Eye (tissue), 1 donor: Measurements from ENCODE around the gene TAT.
A peak's percentile ranks its signal among the peaks of the same experiment; 100 is the strongest.
"Not testable (repeated sequence)": the region's sequence is repeated elsewhere in the genome, so short reads cannot be mapped to it uniquely, and the experiment has no call there.

Experiments used
- DNase-seq: peaks from one replicate; pipeline ENCODE4 v3.0.0-alpha.2; 2015

TAT gene

DNA sequence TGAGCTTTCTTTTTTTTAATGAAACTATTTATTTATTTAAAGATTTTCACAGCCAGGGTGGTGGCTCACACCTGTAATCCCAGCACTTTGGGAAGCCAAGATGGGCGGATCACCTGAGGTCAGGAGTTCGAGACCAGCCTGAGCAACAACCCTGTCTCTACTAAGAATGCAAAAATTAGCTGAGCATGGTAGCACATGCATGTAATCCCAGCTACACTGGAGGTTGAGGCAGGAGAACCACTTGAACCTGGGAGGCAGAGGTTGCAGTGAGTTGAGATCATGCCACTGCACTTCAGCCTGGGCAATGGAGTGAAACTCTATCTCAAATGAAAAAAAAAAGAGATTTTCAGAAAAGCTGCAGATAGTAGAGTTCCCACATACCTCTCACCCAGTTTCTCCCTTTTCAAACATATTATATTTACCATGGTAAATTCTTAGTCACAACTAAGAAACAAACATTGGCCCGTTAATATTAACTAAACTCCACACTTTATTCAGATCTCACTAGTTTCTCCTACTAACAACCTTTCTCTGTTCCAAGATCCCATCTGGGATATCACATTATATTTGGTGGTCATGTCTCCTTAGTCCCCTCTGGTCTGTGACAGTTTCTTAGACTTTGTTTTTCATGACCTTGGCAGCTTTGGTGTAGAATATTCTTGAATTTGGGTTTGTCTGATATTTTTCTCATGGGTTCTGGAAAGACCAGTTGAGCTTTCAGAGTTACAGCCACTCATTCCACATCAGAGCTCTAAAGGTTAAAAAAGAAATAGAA, 7.8 kb upstream of the TAT start:
- no peak for DNase-seq

DNA sequence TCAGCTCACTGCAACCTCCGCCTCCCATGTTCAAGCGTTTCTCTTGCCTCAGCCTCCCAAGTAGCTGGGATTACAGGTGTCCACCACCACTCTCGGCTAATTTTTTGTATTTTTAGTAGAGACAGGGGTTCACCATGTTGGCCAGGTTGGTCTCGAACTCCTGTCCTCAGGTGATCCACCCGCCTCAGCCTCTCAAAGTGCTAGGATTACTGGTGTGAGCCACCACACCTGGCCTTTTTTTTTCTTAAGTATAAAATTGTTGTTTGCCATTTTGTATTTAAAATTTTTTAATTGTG, 5.6 kb upstream of the TAT start:
- not testable (repeated sequence) for DNase-seq

DNA sequence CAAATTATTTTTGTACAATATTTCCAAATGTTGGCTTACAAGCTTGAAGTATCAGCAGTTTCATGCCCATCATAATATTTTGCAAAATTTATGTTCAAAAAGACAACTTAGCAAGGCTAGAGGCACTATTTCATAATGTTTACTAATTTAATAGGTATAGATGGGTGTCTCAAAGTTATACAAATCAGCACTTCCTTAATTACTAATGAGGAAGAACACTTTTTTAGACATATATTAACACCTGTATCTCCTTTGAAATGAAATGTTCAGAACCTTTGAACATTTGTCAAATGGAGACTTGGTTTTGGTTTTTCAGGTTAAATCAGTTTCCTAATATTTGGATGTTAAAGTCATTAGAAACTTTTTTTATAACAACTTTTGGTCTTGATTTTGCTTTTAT, 2.2 kb downstream of the TAT start:
- no peak for DNase-seq

DNA sequence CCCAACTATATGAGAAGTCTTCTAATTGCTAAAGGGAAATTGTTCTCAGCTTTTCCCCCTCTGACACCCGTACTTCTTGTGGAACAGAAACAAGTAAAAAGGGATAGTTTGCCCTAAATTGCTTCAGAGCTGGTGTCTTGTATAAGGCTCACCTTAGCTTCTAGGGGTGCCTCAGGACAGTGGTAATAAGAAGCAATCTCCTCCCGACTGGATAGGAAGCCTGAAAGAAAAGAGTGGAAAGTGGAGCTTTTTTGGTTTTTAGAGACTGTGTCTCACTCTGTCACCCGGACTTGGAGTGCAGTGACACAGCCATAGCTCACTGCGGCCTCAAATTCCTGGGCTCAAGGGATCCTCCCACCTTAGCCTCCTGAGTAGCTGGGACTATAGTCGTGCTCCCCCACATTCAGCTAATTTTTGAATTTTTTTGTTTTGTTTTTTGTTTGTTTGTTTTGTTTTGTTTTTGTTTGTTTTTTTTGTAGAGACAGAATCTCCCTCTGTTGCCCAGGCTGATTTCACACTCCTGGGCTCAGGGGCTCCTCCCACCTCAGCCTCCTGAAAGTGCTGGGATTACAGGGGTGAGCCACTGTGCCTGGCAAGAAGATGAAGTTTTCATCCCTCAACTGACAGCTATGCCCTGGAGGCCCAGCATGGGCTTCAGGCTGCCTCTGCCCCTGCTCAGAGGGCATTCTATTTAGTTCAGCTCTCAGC, 3.4 kb downstream of the TAT start:
- DNase-seq, result no peak

DNA sequence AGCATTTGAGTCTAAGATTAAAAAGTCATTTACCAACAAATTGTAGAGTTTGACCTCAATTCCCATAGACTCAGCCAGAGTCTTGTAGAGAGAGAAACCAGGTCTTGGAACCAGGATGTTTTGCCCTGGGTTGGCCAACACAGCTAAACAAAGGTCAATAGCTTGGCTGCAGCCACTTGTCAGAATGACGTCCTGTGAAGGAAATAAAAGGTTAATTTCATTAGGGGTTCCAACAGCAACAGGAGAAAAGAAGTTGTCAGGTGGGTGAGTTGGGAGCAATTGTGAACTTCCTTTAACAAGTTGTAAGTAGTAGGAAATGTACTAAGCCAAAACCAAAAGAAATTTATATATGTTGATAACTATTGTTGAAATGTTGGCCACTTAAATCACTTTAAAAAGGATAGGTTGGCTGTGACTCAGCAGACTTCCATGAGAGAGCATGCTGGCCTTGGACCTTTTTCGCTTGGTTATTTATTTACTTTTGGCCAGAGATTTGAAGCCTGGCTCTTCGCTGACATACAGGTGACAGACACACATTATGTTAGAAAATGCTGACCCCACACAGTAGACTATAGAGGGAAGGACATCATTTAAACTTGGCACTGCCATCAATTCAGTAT, 4.3 kb downstream of the TAT start:
- DNase-seq, result no peak

DNA sequence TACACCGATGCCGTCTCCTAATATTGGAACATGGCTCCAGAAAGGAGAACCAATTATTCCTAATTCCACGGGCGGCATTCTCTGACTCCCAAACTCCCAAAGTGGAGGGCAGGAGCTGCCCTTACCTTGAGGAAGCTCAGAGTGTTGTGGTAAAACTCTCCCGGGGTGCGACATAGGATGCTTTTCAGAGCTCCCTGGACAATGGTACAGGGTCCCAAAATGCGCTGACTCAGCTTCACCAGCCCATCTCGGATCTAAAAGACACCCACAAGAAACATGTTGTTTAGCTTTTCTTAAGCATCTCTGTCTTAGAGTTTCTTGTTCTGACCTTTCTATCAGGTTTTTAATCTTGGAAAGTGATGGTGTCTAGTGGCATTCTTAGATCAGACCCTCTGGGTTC, 6.7 kb downstream of the TAT start:
- DNase-seq, result no peak

DNA sequence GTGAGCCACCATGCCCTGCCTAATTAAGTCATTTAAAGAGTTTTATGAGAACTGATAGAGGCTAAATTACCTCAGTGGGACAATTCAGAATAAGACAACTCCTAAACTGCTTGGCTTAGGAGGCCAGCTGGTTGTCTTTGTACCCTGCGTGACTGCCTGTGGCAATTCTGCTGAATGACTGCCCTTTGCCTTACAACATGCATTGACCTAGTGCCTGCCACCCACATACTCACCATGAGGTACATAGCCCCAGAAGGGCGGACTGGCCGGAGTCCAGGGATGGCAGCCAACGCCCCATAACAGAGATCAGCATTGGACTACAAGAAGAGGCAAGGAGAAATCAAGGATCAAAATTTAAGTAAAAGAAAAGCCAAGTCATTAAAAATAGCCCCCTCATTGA, 7.3 kb downstream of the TAT start:
- DNase-seq, result no peak

DNA sequence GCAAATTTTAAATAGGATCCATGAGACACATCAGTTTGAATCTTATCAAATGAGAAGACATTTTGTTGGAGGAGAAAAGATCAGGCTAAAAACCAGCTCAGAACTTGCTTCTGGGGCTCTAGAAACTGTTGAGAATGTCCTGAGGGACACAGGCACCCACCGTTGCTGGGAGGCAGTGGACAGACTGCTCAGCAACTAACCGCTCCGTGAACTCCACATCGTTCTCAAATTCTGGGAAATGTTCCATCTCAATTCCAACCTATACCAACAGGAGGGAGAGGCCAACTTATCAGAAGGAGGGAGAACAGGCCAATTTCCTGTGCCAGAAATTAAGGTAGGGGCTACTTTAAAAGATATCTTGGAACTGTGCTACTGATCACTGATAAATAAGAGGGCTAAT, 8.3 kb downstream of the TAT start:
- DNase-seq, result no peak

DNA sequence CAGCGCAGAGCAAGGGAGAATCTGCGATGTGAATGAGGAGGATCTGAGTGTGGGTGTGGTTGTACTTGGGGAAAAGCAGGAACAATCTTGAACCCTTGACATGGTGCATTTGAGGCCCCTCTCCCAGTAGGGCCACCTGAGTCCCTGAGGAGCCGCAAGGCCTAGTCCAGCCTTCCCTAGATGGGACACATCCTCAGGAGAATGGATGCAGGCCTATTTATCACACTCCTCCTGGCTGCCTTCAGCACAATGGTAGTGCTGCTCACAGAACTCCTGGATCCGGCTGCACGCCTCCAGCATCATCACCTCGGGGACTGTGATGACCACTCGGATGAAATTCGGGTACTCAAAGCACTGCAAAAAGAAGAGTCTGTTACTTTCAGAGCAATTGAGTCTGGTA, 9.0 kb downstream of the TAT start:
- DNase-seq, result no peak

DNA sequence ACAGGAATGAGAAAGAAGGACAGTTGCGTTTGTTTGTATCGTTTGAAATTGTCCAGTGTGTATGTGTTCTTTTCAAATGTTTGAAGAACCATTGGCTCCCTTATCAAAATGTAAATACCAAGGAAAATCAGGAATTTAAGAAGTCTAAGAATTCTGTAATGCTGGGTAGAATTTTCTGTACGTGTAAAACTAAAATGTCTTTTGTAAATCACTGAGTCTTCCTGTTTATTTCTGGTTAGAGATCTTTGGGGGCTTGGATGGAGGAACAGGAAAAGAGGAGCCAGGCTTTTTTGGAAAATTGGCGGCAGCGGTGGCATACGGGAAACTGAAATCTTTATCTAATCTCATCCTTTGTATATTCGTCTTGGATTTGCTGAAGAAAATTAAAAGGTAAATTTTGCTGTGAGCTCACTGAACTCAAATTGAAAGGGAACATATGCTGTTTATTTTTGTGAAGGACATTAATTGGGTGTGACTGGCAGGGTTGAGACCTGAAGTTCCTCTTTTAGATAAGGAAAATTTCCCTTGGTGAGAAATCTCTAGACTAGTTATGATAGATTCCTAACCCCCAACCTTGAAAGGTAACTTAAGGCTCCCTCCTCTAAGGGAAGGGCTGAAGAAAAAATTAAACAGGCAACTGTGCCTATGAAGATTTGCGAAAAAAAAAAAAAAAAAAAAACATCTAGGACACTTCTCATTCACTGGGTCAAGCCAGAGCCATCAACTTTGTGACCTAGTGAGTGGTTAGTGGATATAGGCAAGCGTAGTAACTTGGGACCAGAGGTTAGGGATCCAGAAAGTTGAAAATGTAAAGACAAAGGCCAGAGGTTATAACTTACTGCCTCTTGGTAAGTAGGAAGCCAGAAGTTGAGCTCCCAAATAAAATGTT, 10.8 kb downstream of the TAT start:
- no peak for DNase-seq

DNA sequence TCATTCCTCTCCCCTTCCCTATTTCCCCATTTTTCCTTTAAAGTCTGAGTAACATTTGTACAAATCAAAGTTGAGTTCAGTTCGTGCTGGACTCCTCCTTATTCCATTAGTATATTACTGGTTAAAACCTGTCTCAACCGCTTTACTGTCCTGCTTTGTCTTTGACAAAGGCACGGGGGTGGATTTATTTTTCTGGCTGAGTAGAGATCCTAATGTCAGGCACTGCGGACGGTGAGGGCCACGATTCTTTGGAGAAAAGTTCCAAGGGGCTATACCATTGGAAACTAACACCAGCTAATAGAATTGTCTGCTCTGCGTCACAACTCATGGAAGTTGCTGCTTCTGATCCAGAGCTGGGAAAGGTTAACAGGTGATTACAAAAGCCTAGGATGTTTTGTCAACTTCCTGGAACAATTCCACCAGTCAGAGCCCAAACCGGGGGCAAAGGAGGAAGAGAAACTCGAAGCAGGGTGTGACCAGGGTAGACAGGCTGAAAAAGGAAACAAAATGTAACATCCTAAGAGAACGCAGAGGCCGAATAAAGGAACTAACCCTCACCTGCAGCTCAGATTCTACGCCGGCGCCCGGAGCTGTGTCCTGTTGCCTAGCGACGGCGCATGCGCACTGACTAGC, 12.4 kb downstream of the TAT start:
- no peak for DNase-seq

DNA sequence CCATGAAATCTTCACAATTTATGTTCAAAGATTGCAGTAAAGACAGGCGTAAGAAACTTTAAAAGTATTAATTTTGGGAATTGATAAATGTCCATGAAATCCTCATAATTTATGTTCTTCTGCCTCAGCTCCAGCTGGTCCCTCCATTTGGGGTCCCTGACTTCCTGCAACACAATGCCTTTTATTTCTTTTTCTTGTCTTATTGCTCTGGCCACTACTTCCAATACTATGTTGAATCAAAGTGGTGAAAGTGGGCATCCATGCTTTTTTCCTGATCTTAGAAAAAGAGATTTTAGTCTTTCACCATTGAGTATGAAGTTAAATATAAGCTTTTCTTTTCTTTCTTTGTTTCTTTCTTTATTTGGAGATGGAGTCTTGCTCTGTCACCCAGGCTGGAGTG, 14.3 kb downstream of the TAT start:
- DNase-seq, result no peak

DNA sequence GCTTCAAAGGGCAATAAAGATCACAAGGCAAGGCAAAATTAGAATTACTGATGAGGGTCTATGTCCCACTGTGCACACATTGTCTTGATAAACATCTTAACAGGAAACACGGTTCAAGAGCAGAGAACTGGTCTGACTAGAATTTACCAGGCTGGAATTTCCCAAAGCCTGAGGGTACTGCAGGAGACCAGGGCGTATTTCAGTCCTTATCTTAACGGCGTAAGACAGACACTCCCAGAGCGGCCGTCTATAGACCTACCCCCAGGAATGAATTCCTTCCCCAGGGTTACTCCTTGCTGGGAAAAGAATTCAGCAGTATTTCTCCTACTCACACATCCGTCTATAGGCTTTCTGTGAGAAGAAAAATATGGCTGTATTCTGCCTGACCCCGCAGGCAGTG, 15.0 kb downstream of the TAT start:
- not testable (repeated sequence) for DNase-seq

DNA sequence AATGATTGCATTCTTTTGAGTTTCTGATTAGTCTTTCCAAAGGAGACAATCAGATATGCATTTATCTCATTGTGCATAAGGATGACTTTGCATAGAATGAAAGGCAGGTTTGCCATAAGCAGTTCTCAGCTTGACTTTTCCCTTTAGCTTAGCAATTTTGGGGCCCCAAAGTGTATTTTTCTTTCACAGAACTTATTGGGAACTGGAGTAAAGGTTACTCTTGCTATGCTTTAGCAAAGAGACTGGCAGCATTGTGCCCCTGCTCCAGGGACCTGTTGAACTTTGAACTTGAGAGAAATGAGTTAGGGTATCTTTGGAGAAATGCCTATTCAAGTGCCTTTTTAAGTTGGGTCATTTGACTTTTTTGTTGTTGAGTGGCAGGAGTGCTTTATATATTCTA, 17.0 kb downstream of the TAT start:
- DNase-seq, result no peak

DNA sequence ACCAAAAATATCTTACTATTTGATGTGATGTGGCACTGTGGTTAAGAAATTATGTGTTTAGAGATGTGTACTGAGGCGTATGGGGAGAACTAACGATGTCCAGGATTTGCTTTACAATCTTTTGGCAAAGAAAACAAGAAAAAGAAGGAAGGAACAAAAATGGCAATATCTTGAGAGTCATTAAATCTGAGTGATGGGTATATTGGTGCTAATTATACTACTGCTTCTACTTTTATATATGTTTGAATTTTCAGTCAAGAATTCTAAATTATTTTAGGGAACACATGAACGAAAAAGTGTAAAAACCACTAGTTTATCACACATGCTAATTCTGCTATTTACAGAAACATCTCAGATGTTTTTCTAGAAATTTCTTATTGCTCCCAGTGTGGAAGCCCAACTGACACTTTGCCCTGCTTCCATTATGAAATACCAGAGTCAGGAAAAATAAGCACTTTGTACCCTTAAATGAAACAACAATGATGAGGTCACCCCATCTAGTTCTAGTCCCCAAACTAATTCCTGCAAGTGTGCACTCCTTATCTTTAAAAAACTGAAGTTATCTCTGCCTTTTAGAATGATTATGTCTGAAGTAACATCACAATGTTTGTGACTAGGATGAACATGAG, 18.8 kb downstream of the TAT start:
- no peak for DNase-seq

DNA sequence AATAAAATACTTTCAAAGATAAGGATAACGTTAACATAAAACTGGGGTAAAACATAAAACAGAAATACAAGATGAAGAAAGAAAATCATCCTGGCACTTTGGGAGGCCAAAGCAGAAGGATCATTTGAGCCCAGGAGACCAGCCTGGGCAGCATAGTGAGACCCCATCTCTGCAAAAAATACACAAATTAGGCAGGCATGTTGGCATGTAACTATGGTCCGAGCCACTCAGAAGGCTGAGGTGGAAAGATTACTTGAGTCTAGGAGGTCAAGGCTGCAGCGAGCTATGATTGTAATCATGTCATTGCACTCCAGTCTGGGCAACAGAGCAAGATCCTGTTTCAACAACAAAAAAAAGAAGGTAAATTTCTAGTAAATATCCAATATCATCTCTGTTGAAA, 19.6 kb downstream of the TAT start:
- DNase-seq, result no peak

DNA sequence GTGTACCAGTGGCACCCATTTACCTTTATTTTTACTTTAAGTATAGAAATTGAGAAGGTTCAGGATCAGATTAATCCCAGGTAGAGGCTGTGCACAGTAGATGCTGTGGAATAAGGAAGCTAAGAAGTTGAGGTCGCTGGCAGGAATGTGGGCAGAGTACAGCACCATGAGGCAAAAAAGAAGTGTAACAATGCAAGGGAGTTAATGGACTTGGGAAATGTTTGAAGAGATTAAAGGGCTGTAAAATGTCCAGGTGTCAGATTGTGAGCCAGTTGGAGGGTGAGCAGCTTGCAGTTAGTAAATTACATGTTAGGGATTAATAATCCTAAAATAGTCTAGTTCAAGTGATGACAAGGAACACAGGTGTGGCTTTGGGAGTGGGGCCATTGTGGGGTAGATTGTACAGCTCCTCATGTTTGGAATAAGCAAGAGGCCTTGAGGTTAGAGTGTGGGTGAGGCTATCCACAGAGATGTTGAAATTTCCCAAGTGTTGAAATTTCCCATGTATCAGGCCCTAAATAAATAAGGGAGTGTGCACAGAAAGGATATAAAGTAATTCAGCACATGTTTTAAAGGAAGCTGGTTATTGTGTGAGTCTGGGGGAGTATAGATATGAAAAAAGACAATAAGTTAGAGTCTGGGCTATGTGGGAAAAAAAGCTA, 21.5 kb downstream of the TAT start:
- no peak for DNase-seq

DNA sequence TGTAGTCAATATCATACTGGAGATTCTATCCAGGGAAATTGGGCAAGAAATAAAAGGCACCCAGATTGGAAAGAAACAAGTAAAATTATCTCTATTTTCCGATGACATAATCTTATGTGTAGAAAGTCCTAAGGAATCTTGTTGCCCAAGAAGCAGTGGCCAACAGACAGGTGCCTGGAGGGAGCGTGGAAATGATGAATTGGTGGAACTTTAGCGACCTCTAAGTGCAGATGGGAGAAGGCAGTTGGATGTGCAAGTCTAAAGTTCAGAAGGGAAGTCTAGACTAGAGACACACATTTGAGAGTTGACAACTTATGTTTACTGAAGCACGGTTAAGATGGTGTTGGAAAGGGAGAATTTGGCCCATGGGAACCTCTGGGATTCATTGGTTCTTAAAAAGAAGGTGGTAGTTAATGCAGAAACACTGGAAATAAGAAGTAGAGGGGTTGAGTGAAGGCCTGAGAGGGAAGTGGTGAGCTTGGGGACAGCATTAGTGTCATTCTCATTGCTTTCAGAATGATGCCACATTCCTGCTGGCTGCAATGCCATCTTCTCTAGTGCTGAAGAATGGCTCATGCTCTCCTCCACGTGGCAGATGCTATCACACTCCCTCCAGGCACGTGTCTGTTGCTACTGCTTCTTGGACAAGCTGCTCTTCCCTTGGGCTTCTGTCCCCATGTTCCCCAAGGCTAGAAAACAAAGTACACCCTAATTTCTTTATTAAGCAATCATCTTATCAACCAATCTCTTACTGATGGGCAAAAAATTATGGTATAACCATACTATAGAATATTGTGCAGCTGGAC, 24.0 kb downstream of the TAT start:
- DNase-seq, result no peak

DNA sequence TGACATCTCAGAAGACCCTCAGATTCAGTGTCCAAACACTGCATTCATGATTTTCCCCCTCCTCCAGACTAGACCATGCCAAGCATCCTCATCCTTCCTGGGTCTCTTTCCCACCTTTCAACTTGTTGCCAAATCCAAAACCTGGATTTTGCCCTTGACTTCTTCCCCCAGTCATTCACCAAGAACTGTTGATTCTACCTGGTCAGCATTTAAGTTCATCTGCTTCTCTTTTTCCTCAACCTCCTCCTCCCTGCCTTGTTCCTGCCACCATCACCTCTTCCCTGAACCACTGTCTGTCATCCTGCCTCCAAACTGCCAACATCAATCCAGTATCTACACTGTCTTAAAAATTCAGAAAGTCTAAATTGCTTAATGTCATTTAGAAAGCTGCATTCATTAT, 29.7 kb downstream of the TAT start:
- no peak for DNase-seq

DNA sequence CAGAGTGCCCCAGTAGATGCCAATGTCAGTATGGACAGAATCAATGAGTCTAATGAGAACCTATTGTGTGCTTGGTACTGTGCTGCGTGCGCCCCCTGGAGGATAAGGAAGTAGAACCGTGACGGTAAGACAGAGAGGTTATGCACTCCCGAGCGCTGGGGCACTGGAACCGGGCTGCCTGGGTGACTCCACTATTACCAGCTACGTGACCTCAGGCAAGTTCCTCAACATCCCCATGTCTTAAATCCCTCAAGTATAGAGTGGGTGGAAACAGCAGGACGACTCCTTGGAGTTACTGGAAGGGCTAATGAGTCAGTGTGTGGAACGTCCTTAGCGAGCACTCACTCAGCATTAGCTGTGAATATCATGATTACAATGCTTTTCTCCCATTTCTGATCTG, 34.5 kb downstream of the TAT start:
- DNase-seq, result peak; percentile 37

DNA sequence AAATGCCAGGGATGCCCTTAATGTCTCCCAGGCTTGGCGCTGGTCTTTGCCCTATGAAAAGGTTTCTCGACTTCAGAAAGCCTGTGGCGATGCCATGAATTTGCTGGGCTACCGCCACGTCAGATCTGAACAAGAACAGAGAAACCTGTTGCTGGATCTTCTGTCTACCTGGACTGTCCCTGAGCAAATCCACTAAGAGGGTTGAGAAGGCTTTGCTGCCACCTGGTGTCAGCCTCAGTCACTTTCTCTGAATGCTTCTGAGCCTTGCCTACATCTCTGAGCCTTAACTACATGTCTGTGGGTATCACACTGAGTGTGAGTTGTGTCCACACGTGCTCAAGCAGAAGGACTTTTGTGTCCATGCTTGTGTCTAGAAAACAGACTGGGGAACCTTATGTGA, 39.2 kb downstream of the TAT start:
- DNase-seq, result peak; percentile 49
